ENCODE data around the gene ISLR.

Gene ISLR

DNA sequence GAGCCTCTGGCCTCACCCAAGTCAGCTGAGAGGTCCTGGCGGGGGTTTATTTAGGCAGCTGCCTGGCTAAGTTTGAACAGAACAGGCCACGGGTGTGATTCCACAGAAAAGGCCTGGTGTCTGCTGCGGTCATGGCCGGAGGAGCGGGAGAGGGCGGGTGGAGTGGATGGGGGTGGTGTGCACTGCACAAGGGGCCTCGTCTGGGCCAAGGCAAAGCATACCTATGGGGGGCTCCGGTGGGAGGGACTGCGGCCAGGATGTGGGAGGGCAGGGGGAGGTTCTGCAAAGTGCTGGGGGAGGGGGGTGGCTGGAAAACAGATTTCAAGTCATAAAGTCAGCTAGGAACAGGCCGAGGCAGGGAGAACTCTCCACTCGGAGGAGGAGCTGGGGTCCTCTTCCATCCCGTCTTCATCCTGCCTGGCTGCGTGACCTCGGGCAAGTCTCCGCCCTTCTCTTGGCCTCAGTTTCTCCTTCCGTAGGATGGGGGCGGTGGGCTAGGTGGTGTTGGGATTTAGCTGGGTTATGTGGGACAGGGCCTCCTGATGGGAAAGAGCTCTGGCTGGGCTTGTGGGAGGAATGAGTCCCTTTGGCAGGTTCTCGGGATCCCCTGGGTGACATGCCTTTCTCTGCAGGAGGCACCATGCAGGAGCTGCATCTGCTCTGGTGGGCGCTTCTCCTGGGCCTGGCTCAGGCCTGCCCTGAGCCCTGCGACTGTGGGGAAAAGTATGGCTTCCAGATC lies 878 bp downstream of the ISLR start:
- no peak for DNase-seq (ENCODE audit: low read depth)
- TF ChIP-seq, protein P1, sequence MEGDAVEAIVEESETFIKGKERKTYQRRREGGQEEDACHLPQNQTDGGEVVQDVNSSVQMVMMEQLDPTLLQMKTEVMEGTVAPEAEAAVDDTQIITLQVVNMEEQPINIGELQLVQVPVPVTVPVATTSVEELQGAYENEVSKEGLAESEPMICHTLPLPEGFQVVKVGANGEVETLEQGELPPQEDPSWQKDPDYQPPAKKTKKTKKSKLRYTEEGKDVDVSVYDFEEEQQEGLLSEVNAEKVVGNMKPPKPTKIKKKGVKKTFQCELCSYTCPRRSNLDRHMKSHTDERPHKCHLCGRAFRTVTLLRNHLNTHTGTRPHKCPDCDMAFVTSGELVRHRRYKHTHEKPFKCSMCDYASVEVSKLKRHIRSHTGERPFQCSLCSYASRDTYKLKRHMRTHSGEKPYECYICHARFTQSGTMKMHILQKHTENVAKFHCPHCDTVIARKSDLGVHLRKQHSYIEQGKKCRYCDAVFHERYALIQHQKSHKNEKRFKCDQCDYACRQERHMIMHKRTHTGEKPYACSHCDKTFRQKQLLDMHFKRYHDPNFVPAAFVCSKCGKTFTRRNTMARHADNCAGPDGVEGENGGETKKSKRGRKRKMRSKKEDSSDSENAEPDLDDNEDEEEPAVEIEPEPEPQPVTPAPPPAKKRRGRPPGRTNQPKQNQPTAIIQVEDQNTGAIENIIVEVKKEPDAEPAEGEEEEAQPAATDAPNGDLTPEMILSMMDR (IDR thresholded peaks at IDR 0.05; ENCODE audit: control insufficient read depth, extremely low read depth, insufficient read depth), result no peak
- no peak overlapping the region for H3K4me3 ChIP-seq (ENCODE audit: low read depth, low read length)

DNA sequence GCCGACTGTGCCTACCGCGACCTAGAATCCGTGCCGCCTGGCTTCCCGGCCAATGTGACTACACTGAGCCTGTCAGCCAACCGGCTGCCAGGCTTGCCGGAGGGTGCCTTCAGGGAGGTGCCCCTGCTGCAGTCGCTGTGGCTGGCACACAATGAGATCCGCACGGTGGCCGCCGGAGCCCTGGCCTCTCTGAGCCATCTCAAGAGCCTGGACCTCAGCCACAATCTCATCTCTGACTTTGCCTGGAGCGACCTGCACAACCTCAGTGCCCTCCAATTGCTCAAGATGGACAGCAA lies 1.4 kb downstream of the ISLR start:
- no peak overlapping the region for H3K4me3 ChIP-seq (ENCODE audit: low read depth, low read length)
- DNase-seq (ENCODE audit: low read depth), result no peak
- TF ChIP-seq, protein P1 (IDR thresholded peaks at IDR 0.05; ENCODE audit: control insufficient read depth, extremely low read depth, insufficient read depth), result no peak

DNA sequence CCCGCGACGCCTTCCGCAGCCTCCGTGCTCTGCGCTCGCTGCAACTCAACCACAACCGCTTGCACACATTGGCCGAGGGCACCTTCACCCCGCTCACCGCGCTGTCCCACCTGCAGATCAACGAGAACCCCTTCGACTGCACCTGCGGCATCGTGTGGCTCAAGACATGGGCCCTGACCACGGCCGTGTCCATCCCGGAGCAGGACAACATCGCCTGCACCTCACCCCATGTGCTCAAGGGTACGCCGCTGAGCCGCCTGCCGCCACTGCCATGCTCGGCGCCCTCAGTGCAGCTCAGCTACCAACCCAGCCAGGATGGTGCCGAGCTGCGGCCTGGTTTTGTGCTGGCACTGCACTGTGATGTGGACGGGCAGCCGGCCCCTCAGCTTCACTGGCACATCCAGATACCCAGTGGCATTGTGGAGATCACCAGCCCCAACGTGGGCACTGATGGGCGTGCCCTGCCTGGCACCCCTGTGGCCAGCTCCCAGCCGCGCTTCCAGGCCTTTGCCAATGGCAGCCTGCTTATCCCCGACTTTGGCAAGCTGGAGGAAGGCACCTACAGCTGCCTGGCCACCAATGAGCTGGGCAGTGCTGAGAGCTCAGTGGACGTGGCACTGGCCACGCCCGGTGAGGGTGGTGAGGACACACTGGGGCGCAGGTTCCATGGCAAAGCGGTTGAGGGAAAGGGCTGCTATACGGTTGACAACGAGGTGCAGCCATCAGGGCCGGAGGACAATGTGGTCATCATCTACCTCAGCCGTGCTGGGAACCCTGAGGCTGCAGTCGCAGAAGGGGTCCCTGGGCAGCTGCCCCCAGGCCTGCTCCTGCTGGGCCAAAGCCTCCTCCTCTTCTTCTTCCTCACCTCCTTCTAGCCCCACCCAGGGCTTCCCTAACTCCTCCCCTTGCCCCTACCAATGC lies 2.0 kb downstream of the ISLR start:
- TF ChIP-seq, protein P1 (IDR thresholded peaks at IDR 0.05; ENCODE audit: control insufficient read depth, extremely low read depth, insufficient read depth), result no peak
- DNase-seq (ENCODE audit: low read depth), result no peak
- H3K4me3 ChIP-seq (ENCODE audit: low read depth, low read length), result no peak overlapping the region

DNA sequence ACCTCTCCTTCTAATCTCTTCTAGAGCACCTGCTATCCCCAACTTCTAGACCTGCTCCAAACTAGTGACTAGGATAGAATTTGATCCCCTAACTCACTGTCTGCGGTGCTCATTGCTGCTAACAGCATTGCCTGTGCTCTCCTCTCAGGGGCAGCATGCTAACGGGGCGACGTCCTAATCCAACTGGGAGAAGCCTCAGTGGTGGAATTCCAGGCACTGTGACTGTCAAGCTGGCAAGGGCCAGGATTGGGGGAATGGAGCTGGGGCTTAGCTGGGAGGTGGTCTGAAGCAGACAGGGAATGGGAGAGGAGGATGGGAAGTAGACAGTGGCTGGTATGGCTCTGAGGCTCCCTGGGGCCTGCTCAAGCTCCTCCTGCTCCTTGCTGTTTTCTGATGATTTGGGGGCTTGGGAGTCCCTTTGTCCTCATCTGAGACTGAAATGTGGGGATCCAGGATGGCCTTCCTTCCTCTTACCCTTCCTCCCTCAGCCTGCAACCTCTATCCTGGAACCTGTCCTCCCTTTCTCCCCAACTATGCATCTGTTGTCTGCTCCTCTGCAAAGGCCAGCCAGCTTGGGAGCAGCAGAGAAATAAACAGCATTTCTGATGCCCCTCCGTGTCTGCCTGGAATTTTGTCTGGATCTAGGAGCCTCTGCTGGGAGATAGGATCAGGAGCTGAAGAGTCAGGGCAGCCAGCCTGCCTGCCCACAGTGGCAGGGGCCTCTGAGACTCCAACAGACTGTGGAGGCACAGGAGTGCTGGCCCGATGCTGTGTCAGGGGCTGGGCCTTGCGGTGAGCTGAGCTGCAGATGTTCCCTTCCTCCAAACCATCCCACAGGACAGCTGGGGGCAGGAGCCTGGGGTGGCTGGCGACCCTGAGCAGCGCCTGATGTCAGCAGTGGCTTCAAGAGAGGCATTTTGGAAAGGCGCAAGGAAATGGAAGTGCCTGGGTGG lies 3.0 kb downstream of the ISLR start:
- no peak overlapping the region for H3K4me3 ChIP-seq (ENCODE audit: low read depth, low read length)
- TF ChIP-seq, protein P1 (IDR thresholded peaks at IDR 0.05; ENCODE audit: control insufficient read depth, extremely low read depth, insufficient read depth), result no peak
- no peak for DNase-seq (ENCODE audit: low read depth)

DNA sequence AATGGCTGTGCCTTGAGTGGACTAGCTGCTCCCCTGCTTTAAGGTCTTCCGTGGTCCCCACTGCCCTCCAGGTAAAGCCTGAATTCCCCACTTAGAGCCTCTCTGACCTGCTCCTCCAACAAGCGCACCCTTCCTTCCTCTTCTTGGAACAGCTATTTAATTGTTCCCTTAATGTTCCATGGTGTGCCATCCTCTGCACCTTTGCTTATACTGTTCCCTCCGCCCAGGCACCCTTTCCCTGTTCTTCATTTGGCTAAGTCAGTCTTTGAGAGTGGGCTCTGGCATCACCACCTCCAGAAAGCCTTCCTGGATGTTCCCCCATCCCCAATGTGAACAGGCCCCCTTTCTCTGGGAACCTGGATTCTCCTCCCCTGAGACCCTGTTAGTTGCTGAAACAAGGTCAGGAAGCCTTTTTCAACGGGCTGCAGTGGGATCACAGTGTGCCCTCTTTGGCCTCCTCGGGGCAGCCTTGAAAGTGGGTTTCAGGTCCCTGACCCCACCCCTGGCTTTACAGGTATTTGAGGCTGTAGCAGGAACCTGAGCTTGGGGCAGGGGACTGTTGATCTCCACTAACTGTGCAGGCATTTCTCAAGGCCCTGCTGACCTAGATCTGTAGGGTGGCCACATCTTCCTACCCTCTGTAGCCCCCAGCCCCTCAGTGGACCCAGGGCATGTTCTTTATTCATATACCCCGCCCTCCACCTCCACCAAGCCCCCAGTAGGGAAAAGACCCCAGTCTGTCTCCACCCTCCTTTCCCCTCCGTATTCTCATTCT lies 5.0 kb downstream of the ISLR start:
- DNase-seq (ENCODE audit: low read depth), result no peak
- no peak overlapping the region for H3K4me3 ChIP-seq (ENCODE audit: low read depth, low read length)
- TF ChIP-seq, protein P1 (IDR thresholded peaks at IDR 0.05; ENCODE audit: control insufficient read depth, extremely low read depth, insufficient read depth), result no peak
